Upper lobe of left lung (tissue), 4 donors: ENCODE data around the gene ARAP1.

Experiments
- CTCF ChIP-seq, 6 experiments: fragments of 450-650 bp in 4 of 6; fragments of 200-600 bp in 2 of 6; sonication (generic) in 2 of 6; IDR thresholded peaks; one replicate each; pipeline ENCODE4 v1.5.1; 2016 to 2019; ENCODE audit warnings: antibody characterized with exemption in 6 of 6
- EP300 ChIP-seq, 4 donors: sonication (generic); formaldehyde crosslinking; IDR thresholded peaks; one replicate each; pipeline ENCODE4 v1.5.1; 2017; ENCODE audit warnings: antibody characterized with exemption in 4 of 4, control low read depth in 2 of 4
- POLR2A ChIP-seq, 4 donors: fragments of 450-650 bp; IDR thresholded peaks; one replicate each; pipeline ENCODE4 v1.5.1; 2016 to 2017; ENCODE audit warnings: antibody characterized with exemption in 4 of 4, mild to moderate bottlenecking in 2 of 4
- POLR2AphosphoS5 ChIP-seq, 2 donors: sonication (generic); formaldehyde crosslinking; IDR thresholded peaks; one replicate each; pipeline ENCODE4 v1.5.1; 2017; ENCODE audit warnings: antibody characterized with exemption in 2 of 2

DNA sequence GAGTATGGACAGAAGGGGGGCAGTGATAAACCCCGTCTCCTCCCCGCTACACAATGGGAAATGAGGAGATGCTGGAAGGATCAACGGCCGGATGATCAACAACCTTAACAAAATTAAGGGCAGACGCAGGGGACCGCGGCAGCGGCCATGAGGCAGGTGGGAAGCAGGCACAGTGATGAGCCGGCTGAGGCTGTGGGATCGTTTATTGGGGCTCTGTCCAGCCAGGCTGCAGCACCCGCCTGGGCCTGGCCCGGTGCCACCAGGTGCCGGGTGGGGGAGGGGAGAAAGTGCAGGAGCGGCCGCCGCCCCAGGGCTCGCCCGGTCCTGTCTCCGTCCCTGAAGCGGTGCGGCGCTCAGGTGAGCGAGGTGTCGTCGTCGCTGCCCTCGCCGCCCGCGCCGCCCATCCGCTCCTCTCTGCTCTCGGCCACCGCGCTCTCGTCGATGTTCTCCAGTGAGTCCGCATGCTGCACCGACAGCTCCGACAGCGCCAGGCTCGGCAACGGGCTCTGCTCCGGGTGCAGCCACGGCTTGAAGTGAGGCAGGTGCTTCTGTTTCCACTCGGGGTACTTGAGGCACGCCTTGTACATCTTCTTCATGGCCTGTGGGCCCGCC lies 2.4 kb upstream of the ARAP1 start:
- TF ChIP-seq CTCF (IDR thresholded peaks at IDR 0.05) (no peak), POLR2A (IDR thresholded peaks at IDR 0.05) (no peak), EP300 (IDR thresholded peaks at IDR 0.05) (no peak), POLR2AphosphoS5 (IDR thresholded peaks at IDR 0.05) (no peak)
